DMS79 (cell line): ENCODE data around the gene AGER.

Experiments
- DNase-seq: peaks from one replicate; lab custom pipeline; 2025; lab: John Stamatoyannopoulos, UW

Gene AGER

GRCh38 chr6:32168807-32169591 lies 15.1 kb downstream of the AGER start:
- no peak for DNase-seq

- no peak for DNase-seq
Observed at GRCh38 chr6:32168350-32168749, 15.7 kb downstream of the AGER start.

- DNase-seq, result no peak
Observed at GRCh38 chr6:32167761-32168262, 16.2 kb downstream of the AGER start.

- DNase-seq, result no peak
Observed at GRCh38 chr6:32167154-32167760, 16.8 kb downstream of the AGER start.

GRCh38 chr6:32166411-32167061 lies 17.5 kb downstream of the AGER start:
- no peak for DNase-seq

GRCh38 chr6:32164295-32164694 lies 19.8 kb downstream of the AGER start, which contains the start of gene EGFL8:
Gene EGFL8 (plus strand): TSS chr6:32164595. CDS start chr6:32166166, 1,571 bp downstream.
- DNase-seq, result no peak

- no peak for DNase-seq
Observed at GRCh38 chr6:32163559-32164258, 20.3 kb downstream of the AGER start.

GRCh38 chr6:32158052-32158451 lies 26.0 kb downstream of the AGER start:
- DNase-seq, result no peak

- no peak for DNase-seq
Observed at GRCh38 chr6:32156891-32157290, 27.2 kb downstream of the AGER start.

GRCh38 chr6:32154514-32155161 lies 29.4 kb downstream of the AGER start:
- peak; percentile 47 for DNase-seq

- DNase-seq, result peak; percentile 85
Observed at GRCh38 chr6:32153564-32154513, 30.2 kb downstream of the AGER start, which contains the start of gene PPT2. Gene PPT2 (plus strand): TSS chr6:32154141. CDS start chr6:32154595, 454 bp downstream.

- DNase-seq, result peak; percentile 21
Observed at GRCh38 chr6:32152769-32153563, 31.1 kb downstream of the AGER start.

GRCh38 chr6:32151863-32152768 lies 31.9 kb downstream of the AGER start, which contains the start of gene PRRT1:
Gene PRRT1 (minus strand): TSS chr6:32151939. CDS start chr6:32151827, 112 bp downstream.
- DNase-seq, result no peak

GRCh38 chr6:32151181-32151862 lies 32.7 kb downstream of the AGER start:
- DNase-seq, result no peak

GRCh38 chr6:32149932-32150870 lies 33.9 kb downstream of the AGER start:
- no peak for DNase-seq

GRCh38 chr6:32149092-32149755 lies 34.8 kb downstream of the AGER start:
- DNase-seq, result no peak
